Fibroblast of lung (primary cell): Measurements from ENCODE around the gene COX10. TPM values are rescaled to one million over a fixed set of nuclear protein-coding genes. Genes with fewer than 3 reads are reported as not detected.

Source experiments
- DNase-seq, 2 donors: peaks; one replicate each; pipeline versions ENCODE4 v3.0.0 to v3.0.0-alpha.2; 2010; ENCODE audit warnings: low read depth in 2 of 2
- H2AFZ ChIP-seq: 2 replicates; pipeline ENCODE4 v1.5.1; 2012; ENCODE audit warnings: low read length, control low read depth, inconsistent platforms
- H3K27ac ChIP-seq: 2 replicates; pipeline ENCODE4 v1.5.1; 2011; ENCODE audit warnings: low read length, control low read depth; ENCODE audit not compliant: insufficient read depth
- H3K27me3 ChIP-seq: 2 replicates; pipeline ENCODE4 v1.5.1; 2011; ENCODE audit warnings: mild to moderate bottlenecking, low read length; ENCODE audit not compliant: control insufficient read depth, insufficient read depth
- H3K36me3 ChIP-seq: 2 replicates; pipeline ENCODE4 v1.5.1; 2011; ENCODE audit warnings: low read length; ENCODE audit not compliant: control insufficient read depth, insufficient read depth
- H3K4me1 ChIP-seq: 2 replicates; pipeline ENCODE4 v1.5.1; 2011; ENCODE audit warnings: low read length; ENCODE audit not compliant: control insufficient read depth, insufficient read depth; ENCODE audit errors: extremely low read depth
- H3K4me2 ChIP-seq: 2 replicates; pipeline ENCODE4 v1.5.1; 2011; ENCODE audit warnings: low read length, control low read depth; ENCODE audit not compliant: insufficient read depth; ENCODE audit errors: extremely low read depth
- H3K4me3 ChIP-seq, 4 experiments: fragments of 200-600 bp in 1 of 4; sonication (generic) in 1 of 4; replicated peaks in 1 of 4; 2 replicates each; pipeline ENCODE4 v1.5.1; 2011 to 2016; ENCODE audit warnings: low read length in 4 of 4, low read depth in 3 of 4, mild to moderate bottlenecking in 3 of 4, control low read depth in 2 of 4, inconsistent platforms in 1 of 4, mixed read lengths in 1 of 4; ENCODE audit not compliant: insufficient read depth in 1 of 4; ENCODE audit errors: control extremely low read depth in 1 of 4
- H3K79me2 ChIP-seq: 2 replicates; pipeline ENCODE4 v1.5.1; 2012; ENCODE audit warnings: mild to moderate bottlenecking, low read length, inconsistent platforms; ENCODE audit not compliant: control insufficient read depth, insufficient read depth
- H3K9ac ChIP-seq: 2 replicates; pipeline ENCODE4 v1.5.1; 2011; ENCODE audit warnings: mild to moderate bottlenecking, low read length, control low read depth; ENCODE audit not compliant: insufficient read depth
- H3K9me3 ChIP-seq: 2 replicates; pipeline ENCODE4 v1.5.1; 2012; ENCODE audit warnings: low read depth, low read length; ENCODE audit not compliant: control insufficient read depth, insufficient read depth
- H4K20me1 ChIP-seq: 2 replicates; pipeline ENCODE4 v1.5.1; 2011; ENCODE audit warnings: low read length; ENCODE audit not compliant: control insufficient read depth, insufficient read depth; ENCODE audit errors: extremely low read depth
- CTCF ChIP-seq, 2 donors: IDR thresholded peaks in 1 of 2; conservative IDR thresholded peaks in 1 of 2; 1 replicate in 1 of 2; 2 replicates in 1 of 2; pipeline ENCODE4 v1.5.1; 2011 to 2012; ENCODE audit warnings: low read length in 2 of 2, control low read depth in 1 of 2, inconsistent platforms in 1 of 2, low read depth in 1 of 2, mild to moderate bottlenecking in 1 of 2
- EZH2 ChIP-seq: IDR thresholded peaks from 2 replicates; pipeline ENCODE4 v1.5.1; 2012; ENCODE audit warnings: low read length, control low read depth, mild to moderate bottlenecking; ENCODE audit errors: missing control alignments
- polyA plus RNA-seq, 2 donors: library from polyadenylated mRNA; depleted of rRNA in 1 of 2; stranded (reverse) in 1 of 2; unstranded in 1 of 2; fragments of >200 nt; gene quantifications; 2 replicates each; pipeline ENCODE4 v1.2.1, GENCODE V29; 2011 to 2012; ENCODE audit warnings: missing spikeins in 1 of 2
- total RNA-seq: library from RNA; depleted of rRNA; stranded (reverse); fragments of >200 nt; gene quantifications from 2 replicates; pipeline ENCODE4 v1.2.1, GENCODE V29; 2014

The COX10 gene
- total and polyA plus RNA-seq, 2 donors (not counting 1 experiment from before 2014, with no cell fraction given): 10.6 to 12.5 TPM

DNA sequence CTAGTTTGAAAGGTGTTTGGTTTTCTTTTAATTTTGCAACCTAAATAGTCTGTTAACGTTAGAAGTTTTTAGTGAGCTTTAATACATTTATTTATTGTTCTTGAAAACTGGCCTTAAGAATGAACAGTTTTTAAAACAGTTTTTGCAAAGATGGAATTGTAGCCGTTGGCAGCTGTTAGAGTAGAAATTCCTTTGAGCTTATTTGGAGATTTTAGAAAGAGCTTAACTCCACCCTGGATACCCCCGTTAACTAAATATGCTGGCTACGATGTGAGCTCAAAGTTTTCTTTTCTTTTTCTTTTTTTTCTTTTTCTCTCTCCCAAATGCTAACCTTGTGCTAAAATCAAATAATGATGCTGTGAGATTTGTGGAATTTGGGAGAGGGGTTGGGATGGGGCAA, 75.2 kb downstream of the COX10 start:
- Histone ChIP-seq H4K20me1 (no peaks in the 10 kb centered on the region), H3K4me1 (no peaks in the 10 kb centered on the region), H3K9ac (no peak overlapping the region), H3K4me3 (peak overlapping the region in 1 of 4 experiments; percentile 33), H3K79me2 (no peaks in the 10 kb centered on the region), H3K36me3 (no peaks in the 10 kb centered on the region), H3K4me2 (peak overlapping the region; percentile 27), H2AFZ (no peak overlapping the region), H3K27ac (no peak overlapping the region), H3K9me3 (no peaks in the 10 kb centered on the region), H3K27me3 (no peaks in the 10 kb centered on the region)
- TF ChIP-seq CTCF (conservative IDR thresholded peaks at IDR 0.05 in 1 of 2, IDR thresholded peaks at IDR 0.05 in 1 of 2; ENCODE audit: low read depth in 1 of 2, low read length in 2 of 2): no peak
- TF ChIP-seq EZH2: no peak
- peak; percentile 10 to 32 for DNase-seq

- Histone ChIP-seq H3K27ac (no peak overlapping the region), H3K27me3 (no peaks in the 10 kb centered on the region), H2AFZ (no peak overlapping the region), H3K9me3 (no peaks in the 10 kb centered on the region), H3K4me2 (no peak overlapping the region), H3K79me2 (no peaks in the 10 kb centered on the region), H3K4me3 (no peak overlapping the region), H3K36me3 (no peaks in the 10 kb centered on the region), H3K9ac (no peak overlapping the region), H4K20me1 (no peaks in the 10 kb centered on the region), H3K4me1 (no peaks in the 10 kb centered on the region)
- no peak for DNase-seq
- TF ChIP-seq CTCF (conservative IDR thresholded peaks at IDR 0.05 in 1 of 2, IDR thresholded peaks at IDR 0.05 in 1 of 2; ENCODE audit: low read depth in 1 of 2, low read length in 2 of 2) (no peak), EZH2 (no peak)
These were observed 80.4 kb downstream of the COX10 start for GRCh38 chr17:14149751-14150150.

DNA sequence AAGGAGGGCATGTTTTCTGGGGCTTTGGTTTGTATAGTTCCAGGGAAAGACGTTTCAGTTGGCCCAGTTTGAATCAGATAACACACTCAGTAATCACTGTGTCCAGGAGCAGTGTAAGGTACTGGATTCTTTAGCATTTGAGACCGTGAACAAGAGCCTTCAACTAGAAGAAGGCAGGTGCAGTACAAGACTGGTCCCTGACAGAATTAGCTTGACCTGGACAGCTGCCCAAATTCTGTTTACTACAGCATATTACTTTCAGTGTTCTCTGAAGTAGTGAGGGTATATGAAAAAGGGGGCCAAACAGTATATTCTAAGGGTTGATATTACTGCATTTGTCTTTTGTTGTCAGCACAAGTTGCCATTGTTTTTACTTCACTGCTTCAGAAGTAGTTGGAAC, 81.3 kb downstream of the COX10 start:
- Histone ChIP-seq H3K79me2 (no peaks in the 10 kb centered on the region), H3K9ac (no peak overlapping the region), H2AFZ (no peak overlapping the region), H3K4me3 (no peak overlapping the region), H3K4me1 (no peaks in the 10 kb centered on the region), H3K36me3 (no peaks in the 10 kb centered on the region), H3K27ac (no peak overlapping the region), H4K20me1 (no peaks in the 10 kb centered on the region), H3K4me2 (no peak overlapping the region), H3K9me3 (no peaks in the 10 kb centered on the region), H3K27me3 (no peaks in the 10 kb centered on the region)
- TF ChIP-seq EZH2 (no peak), CTCF (conservative IDR thresholded peaks at IDR 0.05 in 1 of 2, IDR thresholded peaks at IDR 0.05 in 1 of 2; ENCODE audit: low read depth in 1 of 2, low read length in 2 of 2) (no peak)
- no peak for DNase-seq
